DMS153 treated with DMSO at 0.1 percent for 48 hours (cell line): ENCODE results near the gene SLC18A3.

ENCODE experiments used
- DNase-seq: peaks from one replicate; lab custom pipeline; 2025; ENCODE audit not compliant: unreplicated experiment; lab: John Stamatoyannopoulos, UW

Gene SLC18A3

GRCh38 chr10:49610114-49610457 lies at the start of gene SLC18A3:
TSS of gene SLC18A3 (plus strand) at chr10:49610310. CDS start at chr10:49610741, 431 bp downstream.
- no peak for DNase-seq

DNA sequence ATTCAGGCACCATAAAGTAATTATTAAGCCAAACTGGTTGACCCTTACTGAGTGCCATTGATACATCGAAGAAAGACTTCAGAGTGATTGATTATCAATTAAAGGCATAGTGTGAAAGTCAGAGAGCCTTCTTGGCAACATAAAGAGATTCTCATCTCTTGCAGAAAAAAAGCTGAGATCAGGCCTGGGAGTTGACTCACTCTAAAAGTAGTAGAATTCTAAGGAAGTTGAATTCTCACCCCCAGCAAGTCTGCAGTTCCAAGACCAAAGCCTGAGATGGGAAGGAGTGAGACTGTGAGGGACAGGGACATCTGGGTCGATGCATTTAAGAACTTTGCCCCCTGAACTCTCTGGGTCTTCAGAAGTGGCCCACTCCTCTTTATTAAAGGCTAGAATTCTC lies 49.6 kb upstream of the SLC18A3 start:
- no peak for DNase-seq

- no peak for DNase-seq
Observed at GRCh38 chr10:49562893-49563292, 47.2 kb upstream of the SLC18A3 start.

- no peak for DNase-seq
Observed at GRCh38 chr10:49564461-49565009, 45.6 kb upstream of the SLC18A3 start.

- DNase-seq, result no peak
Observed at GRCh38 chr10:49567810-49568209, 42.3 kb upstream of the SLC18A3 start.

- no peak for DNase-seq
Observed at GRCh38 chr10:49568235-49568634, 41.9 kb upstream of the SLC18A3 start.

- DNase-seq, result no peak
Observed at GRCh38 chr10:49569031-49569631, 41.0 kb upstream of the SLC18A3 start.

DNA sequence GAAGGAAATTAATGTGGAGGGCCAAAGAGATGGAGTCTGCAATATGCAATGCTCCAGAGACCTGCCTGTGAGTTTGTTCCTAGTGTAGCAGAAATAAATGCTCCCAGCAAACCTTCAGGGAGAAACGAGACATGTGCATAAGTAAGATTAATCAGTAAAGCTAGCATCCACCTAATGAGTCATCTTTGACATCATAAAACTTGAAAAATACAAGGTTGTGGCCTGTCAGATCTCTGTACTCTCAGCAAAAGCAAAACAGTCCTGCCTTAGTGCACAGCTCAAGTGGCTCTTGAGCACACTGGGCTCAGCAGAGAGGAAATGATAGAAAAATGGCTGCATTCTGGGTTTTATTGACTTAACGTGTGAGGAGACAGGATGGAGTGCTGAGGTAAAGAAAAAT lies 38.7 kb upstream of the SLC18A3 start:
- DNase-seq, result peak; percentile 27

- DNase-seq, result no peak
Observed at GRCh38 chr10:49572594-49573114, 37.5 kb upstream of the SLC18A3 start.

GRCh38 chr10:49575489-49576072 lies 34.5 kb upstream of the SLC18A3 start:
- DNase-seq, result no peak

DNA sequence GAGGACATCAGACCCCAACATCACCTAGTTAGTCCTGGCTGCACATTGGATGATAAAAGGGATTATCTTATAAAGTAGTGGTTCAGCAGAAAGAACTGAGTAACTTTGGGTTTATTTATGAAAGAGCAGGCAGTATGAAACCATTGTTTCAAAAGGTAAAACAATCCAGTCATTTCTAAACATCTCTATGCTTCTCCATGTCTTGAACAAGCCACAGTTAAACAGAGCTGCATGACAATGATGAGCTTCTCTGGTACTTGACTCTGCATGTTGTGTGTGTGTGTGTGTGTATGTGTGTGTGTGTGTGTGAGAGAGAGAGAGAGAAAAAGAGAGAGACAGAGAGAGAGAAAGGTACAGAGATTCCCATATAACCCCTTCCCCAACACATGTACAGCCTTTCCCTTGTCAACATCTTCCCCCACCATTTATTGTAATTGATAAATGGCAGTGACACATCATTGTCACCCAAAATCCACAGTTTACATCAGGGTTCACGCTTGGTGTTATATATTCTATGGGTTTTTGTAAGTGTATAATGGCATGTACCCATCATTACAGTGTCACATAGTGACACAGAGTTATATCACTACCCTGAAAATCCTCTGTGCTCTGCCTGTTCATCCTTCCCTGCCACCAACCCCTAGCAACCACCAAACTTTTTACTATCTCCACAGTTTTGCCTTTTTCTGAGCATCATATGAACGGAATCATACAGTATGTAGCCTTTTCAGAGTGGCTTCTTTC lies 32.8 kb upstream of the SLC18A3 start:
- DNase-seq, result no peak

- no peak for DNase-seq
Observed at GRCh38 chr10:49578392-49578791, 31.7 kb upstream of the SLC18A3 start.

DNA sequence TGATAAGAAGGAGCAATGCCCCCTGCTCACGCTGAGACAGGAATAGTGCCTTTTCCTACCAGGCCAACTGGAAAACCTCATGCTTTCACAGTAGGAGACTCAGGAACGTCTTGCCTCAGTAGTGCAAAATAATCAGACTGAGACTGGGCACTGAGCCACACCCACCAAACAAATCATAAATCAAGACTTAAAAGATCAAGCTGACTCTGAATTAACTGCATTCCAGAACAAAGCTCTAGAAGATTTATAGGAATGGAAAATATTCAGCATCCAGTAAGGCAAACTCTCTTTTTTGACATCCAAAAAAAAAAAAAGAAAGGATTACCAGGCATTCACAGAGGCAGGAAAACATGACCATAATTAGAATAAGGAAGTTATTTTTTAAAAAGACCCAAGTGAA lies 30.5 kb upstream of the SLC18A3 start:
- DNase-seq, result no peak

- DNase-seq, result no peak
Observed at GRCh38 chr10:49585387-49585786, 24.7 kb upstream of the SLC18A3 start.

GRCh38 chr10:49587981-49588380 lies 22.1 kb upstream of the SLC18A3 start:
- DNase-seq, result no peak

DNA sequence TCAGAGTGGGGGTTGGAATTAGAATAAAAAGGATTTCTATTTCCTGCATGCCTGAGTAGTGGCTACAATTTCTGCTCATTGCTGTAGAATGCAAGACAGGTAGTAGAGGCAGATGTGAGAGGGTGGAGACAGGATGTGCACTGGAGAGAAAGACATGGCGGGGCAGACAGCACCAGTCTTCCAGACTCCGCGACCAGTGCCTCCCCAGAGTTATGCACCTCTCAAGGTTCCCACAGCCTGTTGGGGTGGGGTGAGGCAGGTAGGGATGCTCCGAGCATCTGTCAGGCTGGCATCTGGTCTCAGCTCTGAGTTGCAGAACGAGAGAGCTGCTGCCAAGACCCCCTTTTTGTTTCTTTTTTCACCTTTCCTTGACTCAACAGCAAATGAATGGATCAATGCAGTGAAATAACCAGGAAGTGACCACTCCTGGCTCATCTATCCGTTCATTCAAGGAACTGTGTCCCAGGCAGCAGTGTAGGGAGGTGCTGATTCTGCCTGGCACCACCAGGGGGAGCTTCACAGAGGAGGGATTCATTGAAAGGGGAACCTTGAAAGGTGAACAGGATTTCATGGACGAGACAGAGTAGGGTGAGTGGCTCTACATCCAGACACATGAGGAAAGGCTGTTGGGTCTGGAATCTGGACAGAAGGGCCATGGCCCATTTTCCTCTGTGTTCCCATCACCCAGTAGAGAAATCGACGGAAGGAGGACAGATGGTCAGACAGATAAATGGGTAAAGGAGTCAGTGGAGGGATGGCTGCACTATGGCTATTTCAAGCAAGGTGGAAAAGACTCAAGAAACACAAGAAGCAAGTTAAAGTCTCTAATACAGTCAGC lies 17.2 kb upstream of the SLC18A3 start:
- DNase-seq, result peak; percentile 42

DNA sequence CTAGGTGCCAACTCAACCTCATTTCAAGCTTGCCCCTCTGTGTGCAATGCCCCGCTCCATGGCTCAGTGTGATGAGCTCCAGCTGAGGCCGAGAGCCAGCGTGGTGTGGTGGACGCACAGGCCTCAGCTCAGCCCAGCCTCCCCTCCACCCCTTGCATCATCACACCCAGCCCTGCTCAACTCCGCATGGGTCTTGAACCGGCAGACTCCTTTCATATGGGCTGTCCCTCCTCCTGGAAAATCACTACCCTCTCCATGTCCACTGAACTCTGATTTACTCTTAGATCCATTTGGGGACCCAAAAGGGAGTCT lies 16.6 kb upstream of the SLC18A3 start:
- DNase-seq, result no peak

DNA sequence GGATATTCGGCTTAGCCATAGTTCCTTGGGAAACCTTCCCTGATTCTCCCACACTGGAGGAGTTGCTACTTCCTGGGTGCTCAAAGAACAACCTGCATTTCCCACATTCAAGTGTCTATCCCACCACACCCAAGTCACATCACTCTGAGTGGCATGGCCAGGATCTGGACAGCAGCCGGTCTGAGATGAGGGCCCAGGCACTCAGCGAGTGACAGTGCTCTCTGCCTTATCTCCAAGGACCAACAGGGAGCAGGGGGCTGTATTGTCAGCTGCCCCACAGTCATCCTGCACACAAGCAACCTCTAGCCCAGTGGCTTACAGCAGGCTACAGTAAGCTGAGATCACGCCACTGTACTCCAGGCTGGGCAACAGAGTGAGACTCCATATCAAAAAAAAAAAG lies 16.1 kb upstream of the SLC18A3 start:
- DNase-seq, result no peak

- peak; percentile 21 for DNase-seq
Observed at GRCh38 chr10:49594594-49594993, 15.5 kb upstream of the SLC18A3 start.

- no peak for DNase-seq
Observed at GRCh38 chr10:49595003-49595712, 15.0 kb upstream of the SLC18A3 start.
